Neural crest cell (in vitro differentiated cells): Measurements from ENCODE around the gene RGS19. TPM values are rescaled to one million over a fixed set of nuclear protein-coding genes. Genes with fewer than 3 reads are reported as not detected.

ENCODE experiments used
- DNase-seq: peaks from one replicate; pipeline ENCODE4 v3.0.0; 2021; ENCODE audit warnings: low read depth, mixed read lengths, low spot score
- H3K27ac Mint-ChIP-seq: one replicate; pipeline ENCODE4 v1.8.0; 2021; ENCODE audit warnings: mild to moderate bottlenecking, mixed read lengths; ENCODE audit not compliant: unreplicated experiment
- H3K27me3 Mint-ChIP-seq: 2 replicates; pipeline ENCODE4 v1.8.0; 2021; ENCODE audit warnings: low read depth, mild to moderate bottlenecking, mixed read lengths
- H3K36me3 Mint-ChIP-seq: 2 replicates; pipeline ENCODE4 v1.8.0; 2021; ENCODE audit warnings: low read depth, mild to moderate bottlenecking, mixed read lengths
- H3K4me1 Mint-ChIP-seq: 2 replicates; pipeline ENCODE4 v1.8.0; 2021; ENCODE audit warnings: mixed read lengths
- H3K4me3 Mint-ChIP-seq: one replicate; pipeline ENCODE4 v1.8.0; 2021; ENCODE audit warnings: mild to moderate bottlenecking, mixed read lengths
- H3K9me3 Mint-ChIP-seq: 2 replicates; pipeline ENCODE4 v1.8.0; 2021; ENCODE audit warnings: mixed read lengths
- total RNA-seq: library from RNA; stranded (reverse); gene quantifications from 2 replicates; pipeline ENCODE4 v1.2.1, GENCODE V29; 2021
- TF ChIP-seq, protein P1 (sequence below): fragments of 200-600 bp; sonication (generic); conservative IDR thresholded peaks from 2 replicates; pipeline ENCODE4 v1.5.0; 2021; ENCODE audit warnings: antibody characterized with exemption, mild to moderate bottlenecking

The RGS19 gene
- total RNA-seq, 1 donor from 2014 or later = 11.7 TPM

DNA sequence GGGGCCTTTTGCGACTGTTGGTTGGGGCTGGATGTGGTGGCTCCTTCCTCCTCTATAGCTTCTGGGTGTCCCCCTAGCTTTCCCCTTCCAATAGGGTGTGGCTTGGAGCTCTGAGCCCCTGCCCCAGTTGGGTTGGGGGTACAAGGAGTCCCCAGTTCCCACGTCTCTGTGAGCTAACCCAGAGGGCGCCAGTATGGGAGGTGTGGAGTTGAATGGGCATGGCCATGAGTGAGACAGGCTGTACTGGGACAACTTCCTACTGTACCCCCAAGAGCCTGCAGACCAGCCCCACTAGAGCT lies 42.2 kb downstream of the RGS19 start:
- Mint-ChIP-seq H3K4me1 (peaks cover 4% of the 10 kb centered on the region), H3K27ac (no peak overlapping the region), H3K27me3 (peaks cover 64% of the 10 kb centered on the region), H3K9me3 (no peaks in the 10 kb centered on the region), H3K4me3 (no peak overlapping the region), H3K36me3 (no peaks in the 10 kb centered on the region)
- no peak for DNase-seq
- TF ChIP-seq, protein P1, sequence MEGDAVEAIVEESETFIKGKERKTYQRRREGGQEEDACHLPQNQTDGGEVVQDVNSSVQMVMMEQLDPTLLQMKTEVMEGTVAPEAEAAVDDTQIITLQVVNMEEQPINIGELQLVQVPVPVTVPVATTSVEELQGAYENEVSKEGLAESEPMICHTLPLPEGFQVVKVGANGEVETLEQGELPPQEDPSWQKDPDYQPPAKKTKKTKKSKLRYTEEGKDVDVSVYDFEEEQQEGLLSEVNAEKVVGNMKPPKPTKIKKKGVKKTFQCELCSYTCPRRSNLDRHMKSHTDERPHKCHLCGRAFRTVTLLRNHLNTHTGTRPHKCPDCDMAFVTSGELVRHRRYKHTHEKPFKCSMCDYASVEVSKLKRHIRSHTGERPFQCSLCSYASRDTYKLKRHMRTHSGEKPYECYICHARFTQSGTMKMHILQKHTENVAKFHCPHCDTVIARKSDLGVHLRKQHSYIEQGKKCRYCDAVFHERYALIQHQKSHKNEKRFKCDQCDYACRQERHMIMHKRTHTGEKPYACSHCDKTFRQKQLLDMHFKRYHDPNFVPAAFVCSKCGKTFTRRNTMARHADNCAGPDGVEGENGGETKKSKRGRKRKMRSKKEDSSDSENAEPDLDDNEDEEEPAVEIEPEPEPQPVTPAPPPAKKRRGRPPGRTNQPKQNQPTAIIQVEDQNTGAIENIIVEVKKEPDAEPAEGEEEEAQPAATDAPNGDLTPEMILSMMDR = no peak

DNA sequence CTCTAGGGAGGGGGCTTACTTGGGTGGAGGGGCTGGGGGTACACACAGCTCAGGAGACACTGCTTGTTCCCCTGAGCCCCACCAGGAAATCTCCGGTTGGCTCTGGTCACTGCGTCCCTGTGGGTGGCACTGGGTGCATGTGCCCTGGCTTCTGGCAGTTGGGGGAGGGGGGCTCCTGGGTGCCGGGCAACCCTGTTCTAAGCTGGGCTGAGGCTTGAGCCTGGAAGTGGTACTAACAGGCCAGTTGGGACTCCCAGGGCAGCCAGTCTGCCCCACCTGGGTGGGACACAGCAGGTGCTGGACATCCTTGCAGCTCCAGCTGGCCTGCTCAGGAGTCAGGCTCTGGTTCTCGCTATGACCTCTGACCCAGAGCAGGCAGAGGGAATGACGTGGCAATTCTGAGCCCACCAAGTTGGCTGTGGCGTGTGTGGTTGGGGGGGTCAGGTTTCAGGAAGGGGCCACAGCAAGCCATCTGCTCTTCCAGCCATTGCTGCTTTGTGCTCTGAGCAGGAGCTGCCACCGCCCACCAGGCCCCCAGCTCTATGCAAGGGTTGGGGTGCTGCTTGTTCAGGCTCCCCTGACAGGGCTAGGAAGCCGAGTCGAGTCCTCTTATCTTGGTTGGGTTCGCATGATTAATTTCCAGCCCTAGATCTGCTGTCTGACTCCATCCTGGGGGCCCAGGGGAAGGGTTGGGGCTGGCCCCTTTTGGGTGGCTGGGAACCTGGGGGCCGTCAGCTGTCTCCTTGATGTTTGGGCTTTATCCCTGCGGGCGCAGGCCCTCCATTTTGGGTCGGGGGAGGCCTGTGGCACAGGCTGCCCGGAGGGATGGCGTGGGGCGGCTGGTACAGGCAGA lies 42.7 kb downstream of the RGS19 start:
- H3K4me1 Mint-ChIP-seq = peaks cover 4% of the 10 kb centered on the region
- H3K27ac Mint-ChIP-seq = no peak overlapping the region
- no peak for DNase-seq
- H3K36me3 Mint-ChIP-seq = no peaks in the 10 kb centered on the region
- no peaks in the 10 kb centered on the region for H3K9me3 Mint-ChIP-seq
- TF ChIP-seq, protein P1 = no peak
- no peak overlapping the region for H3K4me3 Mint-ChIP-seq
- peaks cover 58% of the 10 kb centered on the region for H3K27me3 Mint-ChIP-seq

DNA sequence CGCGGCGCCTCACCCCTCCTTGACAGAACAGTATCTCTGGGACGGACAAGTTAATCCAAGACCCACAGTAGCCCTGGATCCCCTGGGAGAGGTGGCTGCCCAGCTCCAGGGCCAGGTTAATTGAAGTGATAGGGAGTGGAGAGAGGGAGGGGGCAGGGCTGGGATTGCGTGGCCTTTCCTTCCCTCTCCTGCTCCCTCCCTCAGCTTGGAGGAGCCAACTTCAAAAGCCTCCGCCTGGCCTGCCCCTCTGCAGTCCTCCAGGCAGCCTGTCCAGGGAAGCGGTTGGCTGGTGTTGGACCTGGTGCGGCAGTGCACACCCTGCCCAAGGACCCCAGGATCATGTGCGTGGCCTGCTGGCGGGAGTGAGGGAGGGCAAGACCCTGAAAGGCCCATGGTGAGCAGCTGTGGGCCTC lies 43.4 kb downstream of the RGS19 start, which contains the start of gene C20orf204:
Gene C20orf204, plus strand, starts transcription at position 250 of the 413 bp plus-strand sequence. Its CDS starts 142 bp downstream, at position 392.
- TF ChIP-seq, protein P1 = no peak
- Mint-ChIP-seq H3K27ac (no peak within 1 kb of the TSS), H3K4me1 (peaks cover 4% of the 10 kb centered on the region), H3K4me3 (peak within 1 kb of the TSS; percentile 44), H3K27me3 (peaks cover 52% of the 10 kb centered on the region), H3K9me3 (no peaks in the 10 kb centered on the region), H3K36me3 (no peaks in the 10 kb centered on the region)
- no peak for DNase-seq

DNA sequence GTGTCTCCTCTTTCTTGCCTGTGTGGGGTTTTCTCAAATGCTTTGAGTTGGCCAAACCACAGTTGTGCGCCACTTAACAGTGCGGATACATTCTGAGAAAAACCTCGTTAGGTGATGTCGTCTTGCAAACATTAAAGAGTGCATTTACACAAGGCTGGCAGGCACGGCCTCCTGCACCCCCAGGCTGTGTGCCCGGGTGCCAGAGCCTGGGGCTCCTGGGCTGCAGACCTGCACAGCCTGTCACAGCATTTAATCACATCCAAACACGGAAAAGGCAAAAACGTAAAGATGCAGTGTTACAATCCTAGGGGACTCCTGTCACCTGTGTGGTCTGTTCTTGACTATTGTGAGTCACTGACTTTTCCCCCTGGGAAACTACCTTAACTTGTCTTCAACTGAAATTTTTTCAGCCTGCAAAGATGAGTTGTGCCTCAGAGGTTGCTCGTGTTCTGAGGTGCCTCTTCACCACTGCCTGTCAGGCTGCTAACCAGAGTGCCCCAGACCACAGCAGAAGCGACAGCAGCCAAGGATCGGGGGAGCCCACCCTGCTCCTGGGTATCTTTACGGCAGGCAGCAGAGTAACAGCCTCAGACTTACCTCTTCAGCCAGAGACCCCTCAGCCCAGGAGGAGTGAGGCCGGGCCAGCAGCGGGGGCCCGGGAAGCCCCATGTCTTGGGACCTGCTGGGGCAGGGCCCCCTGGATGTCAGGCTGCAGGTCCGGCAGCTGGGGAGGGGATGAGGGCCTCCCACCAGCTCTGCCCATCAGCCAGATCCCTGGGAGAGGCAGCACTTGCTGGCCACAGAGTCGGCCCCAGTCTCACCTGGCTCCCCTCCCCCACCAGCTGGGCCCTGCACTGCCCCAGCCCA lies 44.0 kb downstream of the RGS19 start:
- Mint-ChIP-seq H3K9me3 (no peaks in the 10 kb centered on the region), H3K4me1 (peaks cover 4% of the 10 kb centered on the region), H3K27me3 (peaks cover 45% of the 10 kb centered on the region), H3K27ac (no peak overlapping the region), H3K36me3 (no peaks in the 10 kb centered on the region), H3K4me3 (peak overlapping the region; percentile 44)
- no peak for DNase-seq
- TF ChIP-seq, protein P1 = no peak

DNA sequence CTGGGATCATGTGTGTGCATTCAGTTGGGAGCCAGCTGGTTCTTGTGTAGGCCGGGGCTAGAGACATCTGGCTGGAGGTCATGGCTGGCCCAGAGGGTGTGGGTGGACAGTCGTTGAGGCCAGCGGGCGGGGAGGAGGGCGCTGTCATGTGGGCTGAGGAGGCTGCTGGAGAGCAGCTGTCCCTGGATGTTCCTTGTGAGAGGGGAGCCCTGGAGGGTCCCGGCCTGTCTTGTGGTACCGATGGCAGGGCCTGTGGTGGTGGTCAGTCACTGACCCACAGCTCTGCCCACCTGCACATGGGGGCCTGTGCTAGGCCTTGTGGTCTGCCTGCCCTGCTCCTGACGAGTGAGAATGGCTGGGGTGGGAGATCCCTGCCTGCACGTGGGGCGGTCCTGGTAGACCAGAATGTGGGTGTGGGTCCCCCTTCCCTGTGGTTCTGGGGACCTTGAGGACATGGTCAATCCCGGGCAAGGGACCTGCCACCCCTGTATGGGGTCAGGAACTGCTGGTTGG lies 45.3 kb downstream of the RGS19 start:
- H3K27ac Mint-ChIP-seq = no peak overlapping the region
- TF ChIP-seq, protein P1 = no peak
- H3K4me3 Mint-ChIP-seq = no peak overlapping the region
- peaks cover 33% of the 10 kb centered on the region for H3K27me3 Mint-ChIP-seq
- peaks cover 4% of the 10 kb centered on the region for H3K4me1 Mint-ChIP-seq
- H3K36me3 Mint-ChIP-seq = no peaks in the 10 kb centered on the region
- H3K9me3 Mint-ChIP-seq = no peaks in the 10 kb centered on the region
- no peak for DNase-seq
